HG03108 (cell line): ENCODE measurements around the gene GET3.

Source experiments
- ATAC-seq: cut with Tn5 transposase; IDR thresholded peaks from one replicate; pipeline ENCODE4 v1.9.1; 2021; ENCODE audit warnings: moderate library complexity; ENCODE audit not compliant: unreplicated experiment

Gene GET3

DNA sequence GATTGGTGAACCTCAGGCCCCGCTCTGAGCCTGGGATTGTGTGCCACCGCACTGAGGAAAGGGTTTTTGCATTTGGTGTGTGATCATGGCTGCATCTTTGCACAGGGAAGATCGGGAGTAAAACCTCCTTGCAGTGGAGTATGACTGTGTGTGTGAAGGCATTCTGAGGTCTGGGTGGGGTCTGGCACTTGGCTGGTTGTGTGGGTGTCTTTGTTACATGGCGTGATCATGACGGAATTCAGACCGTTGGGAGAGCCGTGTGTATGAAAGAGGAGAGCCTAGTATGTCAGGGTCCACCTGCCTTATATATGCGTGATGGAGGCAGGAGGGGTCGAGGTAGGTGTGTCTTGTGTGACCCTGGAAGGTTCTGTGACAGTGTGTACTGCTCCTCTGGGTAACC lies 13.6 kb downstream of the GET3 start:
- no peak for ATAC-seq

DNA sequence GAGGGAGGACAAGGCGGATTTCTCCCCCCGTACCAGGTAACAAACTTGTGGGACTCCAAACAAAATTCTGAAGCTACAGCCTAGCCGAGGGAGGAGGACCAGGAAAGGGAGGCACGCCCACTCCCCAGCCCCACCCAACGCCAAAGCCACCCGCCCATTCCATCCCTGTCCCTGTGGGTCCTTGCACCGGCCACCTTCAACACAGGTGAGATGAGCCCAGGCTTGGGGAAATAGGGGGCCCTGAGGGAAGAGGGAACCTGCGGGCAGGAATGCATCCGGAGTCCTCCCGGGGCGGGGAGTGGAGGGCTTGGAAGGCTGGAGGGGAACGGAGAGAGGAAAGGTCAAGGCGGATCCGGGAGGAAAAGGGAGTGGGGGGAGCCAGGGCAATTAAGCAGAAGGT lies 14.3 kb downstream of the GET3 start, which contains the start of gene BEST2:
BEST2 (plus strand) TSS at position 157 of the 400 bp plus-strand sequence. CDS start 802 bp downstream, outside the sequence.
- ATAC-seq, result no peak

DNA sequence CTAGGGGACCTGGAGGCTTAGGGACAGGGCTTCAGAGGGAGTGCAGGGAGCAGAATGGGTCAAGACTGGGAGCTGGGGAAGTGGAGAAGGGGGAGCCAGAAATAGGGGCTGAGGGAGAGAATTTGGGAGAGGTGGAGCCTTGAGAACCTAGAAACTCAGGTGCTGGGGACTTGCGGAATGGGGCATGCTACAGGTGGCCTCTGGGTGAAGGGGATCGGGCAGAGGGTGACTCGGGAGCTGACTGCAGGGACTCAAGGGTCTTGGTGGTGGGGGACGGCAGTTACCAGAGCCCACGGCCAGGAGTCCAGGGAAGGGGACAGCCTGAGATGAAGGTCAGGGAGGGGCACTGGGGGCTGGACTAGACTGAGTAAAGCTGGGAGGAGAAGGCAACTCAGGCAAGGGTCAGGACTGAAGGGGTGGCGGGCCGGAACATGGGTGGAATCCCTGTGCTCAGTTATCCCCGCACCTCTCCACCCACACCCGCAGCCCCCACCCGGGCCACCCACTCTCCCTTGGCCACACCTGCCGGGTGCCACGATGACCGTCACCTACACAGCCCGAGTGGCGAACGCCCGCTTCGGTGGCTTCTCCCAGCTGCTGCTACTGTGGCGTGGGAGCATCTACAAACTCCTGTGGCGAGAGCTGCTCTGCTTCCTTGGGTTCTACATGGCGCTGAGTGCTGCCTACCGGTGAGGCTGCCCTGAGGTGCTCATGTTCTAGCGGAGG lies 14.9 kb downstream of the GET3 start:
- ATAC-seq, result no peak

DNA sequence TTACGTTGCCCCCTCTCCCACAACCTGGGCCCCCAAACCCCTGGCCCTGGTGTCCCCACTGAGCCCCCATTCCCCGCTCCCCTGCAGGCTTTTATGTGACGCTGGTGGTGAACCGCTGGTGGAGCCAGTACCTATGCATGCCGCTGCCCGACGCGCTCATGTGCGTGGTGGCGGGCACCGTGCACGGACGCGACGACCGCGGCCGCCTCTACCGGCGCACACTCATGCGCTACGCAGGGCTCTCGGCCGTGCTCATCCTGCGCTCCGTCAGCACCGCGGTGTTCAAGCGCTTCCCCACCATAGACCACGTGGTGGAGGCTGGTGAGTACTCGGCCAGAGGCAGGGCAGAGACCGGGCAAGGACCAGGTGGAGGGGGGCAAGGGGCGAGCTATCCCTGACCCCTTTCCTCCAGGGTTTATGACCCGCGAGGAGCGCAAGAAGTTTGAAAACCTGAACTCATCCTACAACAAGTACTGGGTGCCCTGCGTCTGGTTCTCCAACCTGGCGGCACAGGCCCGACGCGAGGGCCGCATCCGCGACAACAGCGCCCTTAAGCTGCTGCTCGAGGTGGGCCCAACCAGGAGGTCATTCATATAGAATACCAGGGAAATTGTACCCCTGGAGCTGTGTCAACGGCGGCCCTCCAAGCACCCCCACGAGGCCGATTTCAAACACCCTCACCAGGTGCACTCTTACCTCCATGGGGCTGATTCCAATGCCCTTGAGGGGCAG lies 17.3 kb downstream of the GET3 start:
- no peak for ATAC-seq

DNA sequence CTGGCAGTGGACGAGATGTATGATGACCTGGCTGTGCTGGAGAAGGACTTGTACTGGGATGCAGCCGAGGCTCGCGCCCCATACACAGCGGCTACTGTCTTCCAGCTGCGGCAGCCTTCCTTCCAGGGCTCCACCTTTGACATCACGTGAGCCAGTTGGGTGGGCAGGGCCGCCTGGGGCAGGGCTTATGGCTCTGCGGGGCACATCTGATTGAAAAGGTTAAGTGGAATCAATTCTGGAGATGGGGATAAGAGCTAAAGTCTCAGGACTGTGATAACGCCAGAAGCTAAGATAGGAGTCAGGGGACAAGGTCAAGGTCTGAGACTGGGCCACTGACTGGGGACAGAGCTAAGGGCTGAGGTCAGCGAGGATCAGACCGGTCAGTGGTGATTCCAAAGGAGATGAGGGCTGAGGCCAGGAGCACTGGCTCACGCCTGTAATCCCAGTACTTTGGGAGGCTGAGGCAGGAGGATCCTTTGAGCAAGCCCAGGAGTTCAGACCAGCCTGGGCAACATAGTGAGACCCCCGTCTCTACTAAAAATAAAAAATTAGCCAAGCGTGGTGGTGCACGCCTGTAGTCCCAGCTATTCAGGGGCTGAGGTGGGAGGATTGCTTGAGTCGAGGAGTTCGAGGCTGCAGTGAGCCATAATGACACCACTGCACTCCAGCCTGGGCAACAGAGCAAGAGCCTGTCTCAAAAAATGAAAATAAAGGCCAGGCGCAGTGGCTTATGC lies 19.0 kb downstream of the GET3 start:
- no peak for ATAC-seq

DNA sequence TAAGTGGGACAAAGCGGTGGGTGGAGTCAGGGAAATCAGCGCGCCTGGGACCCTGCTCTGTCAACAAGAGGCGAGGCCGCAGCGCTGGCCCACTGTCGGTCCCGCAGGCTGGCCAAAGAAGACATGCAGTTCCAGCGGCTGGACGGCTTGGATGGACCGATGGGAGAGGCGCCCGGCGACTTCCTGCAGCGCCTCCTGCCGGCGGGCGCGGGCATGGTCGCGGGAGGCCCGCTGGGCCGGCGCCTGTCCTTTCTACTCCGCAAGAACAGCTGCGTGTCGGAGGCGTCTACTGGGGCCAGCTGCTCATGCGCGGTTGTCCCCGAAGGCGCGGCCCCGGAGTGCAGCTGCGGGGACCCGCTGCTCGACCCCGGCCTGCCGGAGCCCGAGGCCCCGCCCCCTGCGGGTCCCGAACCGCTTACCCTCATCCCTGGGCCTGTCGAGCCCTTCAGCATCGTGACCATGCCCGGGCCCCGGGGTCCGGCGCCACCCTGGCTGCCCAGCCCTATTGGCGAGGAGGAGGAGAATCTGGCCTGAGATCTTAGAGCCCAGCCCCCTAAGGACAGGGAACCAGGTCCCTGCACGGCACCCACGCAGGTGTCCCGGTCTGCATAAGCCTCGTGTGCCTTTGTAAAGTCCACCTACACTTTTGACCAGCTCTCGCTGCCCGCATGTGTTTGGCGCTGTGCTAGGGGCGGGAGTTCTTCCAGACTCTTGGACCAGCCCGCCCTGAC lies 20.4 kb downstream of the GET3 start:
- ATAC-seq, result no peak

DNA sequence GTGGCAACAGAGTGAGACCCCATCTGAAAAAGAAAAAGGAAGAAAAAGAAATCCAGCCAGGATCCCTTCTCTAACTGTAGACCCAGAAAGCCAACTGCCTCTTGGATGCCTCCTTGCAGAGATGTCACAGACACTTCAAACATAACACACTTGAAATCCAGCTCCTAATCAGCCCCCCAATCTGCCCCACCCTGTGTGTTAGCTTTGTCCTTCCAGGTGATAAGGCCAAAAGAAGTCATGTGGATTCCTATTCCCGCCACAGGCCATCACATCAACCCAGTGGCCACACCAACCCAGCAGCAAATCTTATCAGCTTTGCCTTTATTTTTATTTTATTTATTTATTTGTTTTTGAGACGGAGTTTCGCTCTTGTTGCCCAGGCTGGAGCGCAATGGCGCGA lies 22.4 kb downstream of the GET3 start:
- ATAC-seq, result no peak

DNA sequence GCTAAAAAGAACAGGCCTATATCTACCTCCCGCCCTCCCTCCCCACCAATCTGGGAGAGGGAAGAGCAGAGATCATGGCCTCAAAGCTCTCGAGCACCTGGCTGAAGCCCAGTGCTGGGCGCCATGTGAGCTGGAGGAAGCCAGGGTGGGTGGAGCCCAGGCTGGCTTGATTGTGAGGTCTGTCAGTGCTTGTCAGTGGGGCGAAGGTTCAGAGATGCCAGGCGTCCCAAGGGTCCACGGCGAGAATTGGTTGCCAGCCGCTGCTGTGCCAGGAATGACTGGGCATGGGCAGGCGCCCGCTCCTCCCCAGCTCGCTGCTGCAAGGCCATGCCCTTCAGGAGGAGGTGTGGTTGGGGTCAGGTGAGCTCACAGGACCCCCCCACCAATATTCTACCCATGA lies 25.8 kb downstream of the GET3 start:
- ATAC-seq, result no peak

DNA sequence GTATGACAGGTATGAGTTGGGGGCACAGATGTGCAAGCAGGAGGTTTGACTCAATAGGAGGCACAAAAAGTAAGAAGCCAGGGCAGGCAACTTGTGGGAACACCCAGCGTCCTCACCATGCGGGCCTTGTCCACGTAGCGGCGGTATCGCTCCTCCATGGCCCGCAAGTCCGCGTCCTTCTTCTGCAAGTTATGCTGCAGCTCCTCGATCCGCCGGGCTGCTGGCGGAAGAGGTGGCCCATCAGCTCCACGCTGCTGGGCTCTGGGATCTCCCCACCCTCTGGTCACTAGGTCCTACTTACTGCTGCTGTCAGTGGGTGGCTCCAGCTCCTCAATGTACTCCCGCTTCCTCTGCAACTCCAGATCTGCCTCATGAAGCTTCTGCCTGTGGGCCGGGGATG lies 27.4 kb downstream of the GET3 start:
- no peak for ATAC-seq

DNA sequence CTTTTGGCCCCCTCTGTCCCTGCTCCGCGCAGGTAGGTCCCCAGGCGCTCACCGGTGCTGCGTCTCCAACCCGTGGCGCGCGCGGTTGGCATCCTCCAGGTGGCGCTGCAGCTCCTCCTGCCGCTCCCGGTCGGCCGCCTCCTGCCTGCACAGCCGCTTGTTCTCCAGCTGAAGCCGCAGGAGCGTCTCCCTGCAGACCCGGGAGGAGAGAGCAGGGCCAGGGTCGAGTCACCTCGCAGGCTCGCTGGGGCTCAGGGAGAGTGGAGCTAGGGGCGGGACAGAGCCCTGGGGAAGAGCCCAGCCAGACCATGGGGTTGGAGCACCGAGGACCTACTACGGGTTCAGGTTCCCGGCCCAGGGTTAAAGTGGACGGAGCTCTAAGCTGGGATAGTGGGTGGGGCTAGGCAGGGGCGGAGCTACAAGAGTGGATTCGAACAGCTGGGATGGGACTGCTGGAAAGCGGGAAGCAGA lies 28.8 kb downstream of the GET3 start:
- ATAC-seq, result peak; percentile 47

DNA sequence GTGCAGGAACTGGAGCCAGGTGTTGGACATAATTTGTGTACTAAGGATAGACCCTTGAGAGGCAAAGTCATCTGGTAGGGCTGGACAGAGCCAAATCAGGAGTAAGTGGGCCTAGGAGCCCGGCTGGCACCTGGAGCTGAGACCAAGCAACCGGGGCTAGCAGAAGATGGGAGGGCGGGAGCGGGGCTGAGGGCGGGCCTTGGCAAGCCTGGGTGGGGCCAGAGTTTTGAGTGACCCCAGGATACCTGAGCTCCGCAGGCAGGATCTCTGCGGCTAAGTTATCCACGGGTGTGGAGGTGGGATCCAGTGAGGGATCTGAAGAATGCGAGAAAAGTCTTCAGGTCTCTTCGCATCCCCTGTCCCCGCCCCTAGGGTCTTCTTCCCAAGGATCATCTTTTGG lies 29.9 kb downstream of the GET3 start:
- no peak for ATAC-seq

DNA sequence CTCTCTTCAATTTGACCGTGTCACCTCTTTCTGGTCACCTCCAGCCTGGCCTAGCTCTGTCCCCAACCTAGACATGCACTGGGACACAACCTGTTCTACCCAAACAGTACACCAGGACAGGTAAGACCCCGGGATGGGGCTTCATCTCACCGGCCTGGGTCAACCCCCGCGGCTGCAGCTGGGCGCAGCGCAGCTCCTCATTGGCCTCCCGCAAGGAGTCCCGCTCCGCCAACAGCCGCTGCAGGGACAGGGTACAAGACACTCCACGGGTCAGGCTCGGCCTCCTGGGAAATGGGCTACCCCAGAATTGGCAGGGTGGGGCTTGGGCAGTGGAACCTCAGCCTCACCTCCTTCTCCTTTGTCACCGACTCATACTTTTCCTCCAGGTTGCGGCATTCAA lies 30.4 kb downstream of the GET3 start:
- no peak for ATAC-seq

DNA sequence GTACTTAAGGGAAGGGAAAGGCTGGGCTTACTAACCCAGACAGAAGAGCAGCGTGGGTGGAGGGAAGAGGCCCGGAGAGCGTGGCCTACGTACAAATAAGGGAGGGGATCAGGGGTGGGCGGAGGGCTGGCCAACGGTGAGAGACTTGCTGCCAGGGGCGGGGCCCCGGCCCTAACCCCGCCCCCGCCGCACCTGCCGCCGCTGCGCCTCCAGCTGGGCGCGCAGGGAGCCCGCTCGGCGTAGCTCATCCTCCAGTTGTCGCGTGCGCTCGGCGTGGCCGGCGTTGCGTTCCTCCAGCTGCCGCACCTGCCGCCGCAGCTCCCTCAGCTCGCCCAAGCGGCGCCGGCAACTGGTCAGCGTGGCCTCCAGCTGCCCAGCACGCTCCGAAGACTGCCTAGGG lies 32.4 kb downstream of the GET3 start:
- no peak for ATAC-seq

DNA sequence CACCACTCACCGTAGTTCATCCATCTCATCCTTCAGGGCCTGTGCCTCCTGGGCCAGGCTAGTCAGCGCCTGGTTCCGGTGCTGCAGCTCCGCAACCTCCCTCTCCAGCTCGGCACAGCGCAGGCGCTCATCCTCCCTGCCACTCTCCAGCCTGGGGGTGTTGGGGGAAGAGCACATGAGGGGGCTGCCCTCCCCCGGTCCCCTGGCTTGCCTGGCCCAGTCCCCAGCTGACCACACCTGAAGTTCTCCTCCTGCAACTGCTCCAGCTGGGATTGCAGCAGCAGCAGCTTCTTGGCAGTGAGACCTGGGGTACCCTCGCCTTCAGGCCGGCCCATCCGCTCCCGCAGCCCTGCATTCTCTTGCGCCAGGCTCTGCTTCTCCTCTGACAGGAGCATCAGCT lies 33.6 kb downstream of the GET3 start:
- ATAC-seq, result no peak

DNA sequence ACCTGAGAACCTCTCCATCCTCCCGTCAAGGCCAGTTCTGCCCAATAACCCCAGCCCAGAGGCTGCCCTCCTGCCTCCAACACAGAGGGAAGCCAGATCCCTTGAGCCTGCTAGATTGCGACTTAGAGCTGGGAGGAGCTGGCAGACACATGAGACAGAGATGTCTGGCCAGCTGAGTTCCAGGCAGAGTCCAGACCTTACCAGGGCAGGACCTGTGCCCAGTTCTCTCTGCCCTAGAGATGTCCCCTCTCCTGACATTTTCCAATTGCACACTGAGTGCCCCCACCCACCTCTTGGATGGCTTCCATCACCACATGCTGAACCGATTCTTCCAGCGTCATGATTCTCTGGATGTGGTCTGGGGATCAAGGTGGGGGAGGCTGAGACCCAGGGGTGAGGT lies 35.0 kb downstream of the GET3 start:
- ATAC-seq, result no peak

DNA sequence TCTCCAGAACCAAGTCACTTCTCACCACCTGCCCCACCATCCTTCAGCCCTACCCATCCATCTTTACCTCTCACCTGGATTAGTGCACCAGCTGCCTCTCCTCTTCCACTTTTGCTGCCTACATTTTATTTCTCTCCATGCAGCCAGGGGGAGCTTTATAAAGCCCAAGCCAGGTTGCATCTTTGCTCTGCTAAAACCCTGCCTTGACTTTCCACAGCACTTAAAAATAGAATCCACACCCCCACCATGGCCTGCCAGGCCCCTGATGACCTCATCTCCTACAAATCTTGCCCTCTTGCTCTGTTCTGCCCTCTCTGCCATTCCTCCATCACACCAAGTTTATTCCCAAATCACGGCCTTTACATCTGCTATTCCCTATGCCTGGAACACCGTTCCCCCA lies 36.3 kb downstream of the GET3 start:
- no peak for ATAC-seq

DNA sequence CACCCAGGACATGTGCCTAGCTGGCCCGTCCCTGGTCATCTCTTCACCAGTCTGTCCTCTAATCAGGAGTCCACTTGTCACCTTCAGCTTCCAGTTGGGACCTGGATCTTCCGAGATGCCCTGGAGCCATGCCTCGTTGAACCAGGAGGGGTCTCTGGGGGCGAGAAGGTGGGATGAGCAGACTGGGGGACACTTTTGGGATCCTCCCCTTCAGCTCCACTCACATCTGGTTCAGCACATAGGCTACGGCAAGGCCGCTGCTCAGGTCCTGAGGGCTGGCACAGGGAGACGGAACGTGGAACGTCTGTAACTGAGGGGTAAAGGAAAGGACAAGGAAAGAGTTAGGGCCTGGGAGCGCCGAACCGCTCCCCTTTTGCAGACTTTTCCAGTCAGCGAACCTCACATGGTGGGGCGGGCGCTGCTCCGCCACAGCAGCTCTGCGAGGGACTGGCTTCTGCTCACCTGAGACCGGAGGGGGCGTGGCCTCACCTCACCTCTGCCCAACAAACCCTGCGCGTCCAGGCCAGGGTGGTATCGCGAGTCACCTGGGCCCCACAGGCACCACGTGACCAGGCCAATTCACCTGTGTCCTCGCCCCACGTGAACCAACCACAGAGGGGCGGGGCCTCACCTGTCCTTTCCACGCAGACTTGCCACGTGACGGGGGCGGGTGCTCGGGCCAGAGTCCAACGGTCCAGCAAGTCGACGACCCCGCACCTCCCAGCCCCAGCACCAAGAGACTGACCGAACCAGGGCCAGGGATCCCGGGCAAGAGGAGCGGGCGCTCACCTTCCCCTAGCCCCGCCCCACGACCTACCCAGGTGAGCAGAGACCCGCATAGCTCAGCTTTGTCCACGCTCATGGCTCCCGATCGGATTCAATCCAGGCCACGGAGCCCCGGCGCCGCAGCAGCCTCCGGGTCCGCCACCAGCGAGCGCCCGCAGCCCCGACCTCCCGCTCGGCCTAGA lies 37.6 kb downstream of the GET3 start, which contains the start of gene HOOK2:
HOOK2 (minus strand) TSS at position 965 of the 968 bp plus-strand sequence; CDS start at position 862, 103 bp downstream.
- ATAC-seq, result peak; percentile 1

DNA sequence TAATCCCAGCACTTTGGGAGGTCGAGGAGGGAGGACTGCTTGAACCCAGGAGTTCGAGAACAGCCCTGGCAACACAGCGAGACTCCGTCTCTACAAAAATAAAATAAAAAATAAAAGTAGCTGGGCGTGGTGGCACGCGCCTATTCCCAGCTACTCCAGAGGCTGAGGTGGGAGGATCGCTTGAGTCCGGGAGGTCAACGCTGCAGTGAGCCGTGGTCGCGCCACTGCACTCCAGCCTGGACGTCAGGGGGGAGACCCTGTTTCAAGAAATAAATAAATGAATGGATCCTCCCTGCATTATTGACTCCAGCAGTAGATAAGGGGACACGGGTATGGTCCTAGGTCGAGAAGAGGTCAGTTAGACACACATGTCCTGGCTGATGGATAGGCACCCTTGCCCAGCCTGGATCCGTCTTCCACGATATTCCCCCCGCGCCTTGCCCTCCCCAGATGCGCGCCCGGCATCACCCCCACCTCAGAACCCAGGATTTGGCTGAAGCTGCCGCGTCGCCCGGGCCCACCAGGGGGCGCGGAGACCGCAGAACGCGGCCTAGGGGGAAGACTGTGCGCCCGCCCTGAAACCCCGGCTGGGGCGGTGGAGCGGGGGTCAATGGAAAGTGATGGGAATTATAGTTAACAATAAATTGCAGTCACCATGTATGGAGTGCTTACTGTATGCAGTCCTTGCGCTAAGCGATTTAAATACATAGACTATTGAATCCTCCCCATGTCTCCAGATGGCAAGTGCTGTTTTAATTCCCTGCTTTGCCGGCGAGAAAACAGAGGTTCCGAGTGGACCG lies 40.1 kb downstream of the GET3 start:
- ATAC-seq, result no peak
